GM23338 (cell line): Measurements from ENCODE around the gene AGAP5. TPM values are rescaled to one million over a fixed set of nuclear protein-coding genes. Genes with fewer than 3 reads are reported as not detected.

Experiments used
- ATAC-seq: fragments of 200-7000 bp; cut with Tn5 transposase; 3 replicates; pipeline ENCODE4 v1.9.1; 2020
- DNase-seq: peaks from one replicate; pipeline ENCODE4 v3.0.0-alpha.2; 2015; ENCODE audit warnings: low spot score
- H2AFZ ChIP-seq: fragments of 200-600 bp; sonication (generic); 2 replicates; pipeline ENCODE4 v1.8.0; 2016; ENCODE audit warnings: antibody characterized with exemption, mild to moderate bottlenecking, moderate library complexity
- H3F3A ChIP-seq: fragments of 200-600 bp; sonication (generic); replicated peaks from 2 replicates; pipeline ENCODE4 v1.8.0; 2017; ENCODE audit warnings: antibody characterized with exemption, mixed run types, low read depth
- H3K27ac ChIP-seq: fragments of 200-600 bp; sonication (generic); 2 replicates; pipeline ENCODE4 v1.6.1; 2016; ENCODE audit warnings: low read depth
- H3K27me3 ChIP-seq: fragments of 200-600 bp; sonication (generic); 2 replicates; pipeline ENCODE4 v1.8.0; 2016; ENCODE audit warnings: mild to moderate bottlenecking, mixed run types, moderate library complexity; ENCODE audit not compliant: insufficient read depth
- H3K36me3 ChIP-seq: fragments of 200-600 bp; sonication (generic); 2 replicates; pipeline ENCODE4 v1.8.0; 2016; ENCODE audit warnings: mild to moderate bottlenecking; ENCODE audit not compliant: insufficient read depth
- H3K4me1 ChIP-seq: fragments of 200-600 bp; sonication (generic); 2 replicates; pipeline ENCODE4 v1.8.0; 2016; ENCODE audit warnings: mild to moderate bottlenecking, moderate library complexity; ENCODE audit not compliant: insufficient read depth
- H3K4me2 ChIP-seq: fragments of 200-600 bp; sonication (generic); 2 replicates; pipeline ENCODE4 v1.7.1; 2017; ENCODE audit warnings: mixed run types
- H3K4me3 ChIP-seq: fragments of 200-600 bp; sonication (generic); 2 replicates; pipeline ENCODE4 v1.6.1; 2016; ENCODE audit warnings: mixed run types
- H3K79me2 ChIP-seq: fragments of 200-600 bp; sonication (generic); replicated peaks from 2 replicates; pipeline ENCODE4 v1.8.0; 2017; ENCODE audit warnings: mild to moderate bottlenecking; ENCODE audit not compliant: insufficient read depth
- H3K9me2 ChIP-seq: fragments of 200-600 bp; sonication (generic); 2 replicates; pipeline ENCODE4 v1.8.0; 2017; ENCODE audit not compliant: insufficient read depth
- H4K20me1 ChIP-seq: fragments of 200-600 bp; sonication (generic); replicated peaks from 2 replicates; pipeline ENCODE4 v1.8.0; 2017; ENCODE audit warnings: mild to moderate bottlenecking; ENCODE audit not compliant: insufficient read depth
- H3K27ac Mint-ChIP-seq: 2 replicates; pipeline ENCODE4 v1.8.0; 2020; ENCODE audit warnings: inconsistent platforms, mild to moderate bottlenecking, moderate library complexity, mixed read lengths
- H3K27me3 Mint-ChIP-seq: 3 replicates; pipeline ENCODE4 v1.8.0; 2022; ENCODE audit warnings: low read depth, mild to moderate bottlenecking, moderate library complexity, mixed read lengths, inconsistent platforms; ENCODE audit not compliant: insufficient read depth, poor library complexity
- H3K36me3 Mint-ChIP-seq: 3 replicates; pipeline ENCODE4 v1.8.0; 2021; ENCODE audit warnings: low read depth, mild to moderate bottlenecking, inconsistent platforms, moderate library complexity, mixed read lengths
- H3K4me1 Mint-ChIP-seq: 3 replicates; pipeline ENCODE4 v1.8.0; 2020; ENCODE audit warnings: mild to moderate bottlenecking, inconsistent platforms, mixed read lengths
- H3K4me3 Mint-ChIP-seq: 3 replicates; pipeline ENCODE4 v1.8.0; 2021; ENCODE audit warnings: moderate library complexity, mild to moderate bottlenecking, inconsistent platforms, mixed read lengths
- H3K9me3 Mint-ChIP-seq: 3 replicates; pipeline ENCODE4 v1.8.0; 2020; ENCODE audit warnings: moderate library complexity, mild to moderate bottlenecking, inconsistent platforms, mixed read lengths
- EZH2phosphoT487 ChIP-seq: fragments of 200-600 bp; sonication (generic); IDR thresholded peaks from one replicate; pipeline ENCODE4 v1.8.1; 2018; ENCODE audit warnings: antibody characterized with exemption; ENCODE audit not compliant: unreplicated experiment
- polyA plus RNA-seq: library from polyadenylated mRNA; unstranded; fragments of >200 nt; fragmentation: Nextera tagmentation; extraction: Ambion mirVana; gene quantifications from 2 replicates; pipeline ENCODE4 v1.2.1, GENCODE V29; 2016
- total RNA-seq: library from RNA; depleted of rRNA; stranded (reverse); fragments of >200 nt; shearing (Covaris generic); gene quantifications from 2 replicates; pipeline ENCODE4 v1.2.3, GENCODE V29; 2014
- TF ChIP-seq, protein P1 (sequence below), 2 experiments: fragments of 200-600 bp in 1 of 2; sonication (generic) in 1 of 2; conservative IDR thresholded peaks; 2 replicates each; pipeline versions ENCODE4 v1.5.1 to v1.6.1; 2016 to 2017; ENCODE audit warnings: antibody characterized with exemption in 2 of 2, low read depth in 2 of 2, mild to moderate bottlenecking in 2 of 2, moderate library complexity in 1 of 2

The AGAP5 gene
- total and polyA plus RNA-seq, 2 experiments from 2014 or later, result 5.0 to 5.3 TPM

DNA sequence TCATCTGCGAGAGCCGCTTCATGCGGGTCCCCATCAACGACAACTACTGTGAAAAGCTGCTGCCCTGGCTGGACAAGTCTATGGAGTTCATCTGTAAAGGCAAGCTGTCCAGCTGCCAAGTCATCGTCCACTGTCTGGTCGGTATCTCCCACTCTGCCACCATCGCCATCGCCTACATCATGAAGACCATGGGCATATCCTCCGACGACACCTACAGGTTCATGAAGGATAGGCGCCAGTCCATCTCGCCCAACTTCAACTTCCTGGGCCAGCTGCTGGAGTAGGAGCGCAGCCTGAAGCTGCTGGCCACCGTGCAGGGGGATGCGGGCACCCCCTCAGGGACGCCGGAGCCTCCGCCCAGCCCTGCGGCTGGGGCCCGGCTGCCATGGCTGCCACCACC is 34.5 kb upstream of the AGAP5 start:
- Histone ChIP-seq H3K4me3 (peak overlapping the region; percentile 59), H2AFZ (no peak overlapping the region), H3K27ac (no peak overlapping the region), H3K27me3 (no peaks in the 10 kb centered on the region), H4K20me1 (no peaks in the 10 kb centered on the region), H3K4me2 (peak overlapping the region; percentile 71; the same call in 1 of the 2 replicates), H3K36me3 (peaks cover 7% of the 10 kb centered on the region; the same call in 1 of the 2 replicates), H3K79me2 (peaks cover 19% of the 10 kb centered on the region), H3K9me2 (no peaks in the 10 kb centered on the region), H3K4me1 (peaks cover 12% of the 10 kb centered on the region), H3F3A (peaks cover 14% of the 10 kb centered on the region; the same call in 1 of the 2 replicates)
- peak; percentile 51 for DNase-seq
- Mint-ChIP-seq H3K4me1 (0 out of 3 replicates have a peak, but pooled peaks cover 3% of the 10 kb centered on the region), H3K4me3 (peak overlapping the region; percentile 56), H3K27ac (no peak overlapping the region), H3K36me3 (peaks cover 11% of the 10 kb centered on the region; the same call in 2 of the 3 replicates), H3K9me3 (no peaks in the 10 kb centered on the region), H3K27me3 (peaks cover 6% of the 10 kb centered on the region)
- peak; percentile 10 for ATAC-seq
- TF ChIP-seq, protein P1, sequence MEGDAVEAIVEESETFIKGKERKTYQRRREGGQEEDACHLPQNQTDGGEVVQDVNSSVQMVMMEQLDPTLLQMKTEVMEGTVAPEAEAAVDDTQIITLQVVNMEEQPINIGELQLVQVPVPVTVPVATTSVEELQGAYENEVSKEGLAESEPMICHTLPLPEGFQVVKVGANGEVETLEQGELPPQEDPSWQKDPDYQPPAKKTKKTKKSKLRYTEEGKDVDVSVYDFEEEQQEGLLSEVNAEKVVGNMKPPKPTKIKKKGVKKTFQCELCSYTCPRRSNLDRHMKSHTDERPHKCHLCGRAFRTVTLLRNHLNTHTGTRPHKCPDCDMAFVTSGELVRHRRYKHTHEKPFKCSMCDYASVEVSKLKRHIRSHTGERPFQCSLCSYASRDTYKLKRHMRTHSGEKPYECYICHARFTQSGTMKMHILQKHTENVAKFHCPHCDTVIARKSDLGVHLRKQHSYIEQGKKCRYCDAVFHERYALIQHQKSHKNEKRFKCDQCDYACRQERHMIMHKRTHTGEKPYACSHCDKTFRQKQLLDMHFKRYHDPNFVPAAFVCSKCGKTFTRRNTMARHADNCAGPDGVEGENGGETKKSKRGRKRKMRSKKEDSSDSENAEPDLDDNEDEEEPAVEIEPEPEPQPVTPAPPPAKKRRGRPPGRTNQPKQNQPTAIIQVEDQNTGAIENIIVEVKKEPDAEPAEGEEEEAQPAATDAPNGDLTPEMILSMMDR (conservative IDR thresholded peaks at IDR 0.05; ENCODE audit: low read depth in 2 of 2), result peak; percentile 17 to 37; a peak in 2 of 4 replicates
- TF ChIP-seq EZH2phosphoT487, result no peak

DNA sequence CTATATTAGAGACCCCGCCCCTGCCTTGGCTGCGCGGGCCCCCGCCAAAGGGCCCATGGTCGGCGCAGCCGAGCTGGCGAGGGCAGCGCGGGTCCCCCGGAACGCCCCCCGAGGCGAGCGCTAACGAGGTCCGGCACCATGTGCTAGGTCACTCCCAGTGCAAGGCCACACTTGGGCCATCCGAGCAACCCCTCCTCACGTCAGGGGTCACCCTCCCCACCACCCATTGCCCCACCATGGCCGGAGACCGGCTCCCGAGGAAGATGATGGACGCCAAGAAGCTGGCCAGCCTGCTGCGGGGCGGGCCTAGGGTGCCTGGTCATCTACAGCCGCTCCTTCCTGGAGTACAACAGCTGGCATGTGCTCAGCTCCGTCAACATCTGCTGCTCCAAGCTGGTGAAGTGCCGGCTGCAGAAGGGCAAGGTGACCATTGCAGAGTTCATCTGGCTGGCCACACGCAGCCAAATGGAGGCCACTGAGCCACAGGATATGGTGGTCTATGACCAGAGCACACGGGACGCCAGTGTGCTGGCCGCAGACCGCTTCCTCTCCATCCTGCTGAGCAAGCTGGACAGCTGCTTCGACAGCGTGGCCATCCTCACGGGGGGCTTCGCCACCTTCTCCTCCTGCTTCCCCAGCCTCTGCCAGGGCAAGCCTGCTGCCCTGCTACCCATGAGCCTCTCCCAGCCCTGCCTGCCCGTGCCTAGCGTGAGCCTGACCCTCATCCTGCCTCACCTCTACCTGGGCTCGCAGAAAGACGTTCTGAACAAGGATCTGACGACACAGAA is 33.9 kb upstream of the AGAP5 start:
- Histone ChIP-seq H3K4me1 (peaks cover 12% of the 10 kb centered on the region), H3K36me3 (peaks cover 7% of the 10 kb centered on the region; the same call in 1 of the 2 replicates), H3K27ac (no peak overlapping the region), H3K9me2 (no peaks in the 10 kb centered on the region), H2AFZ (no peak overlapping the region), H3F3A (peaks cover 12% of the 10 kb centered on the region; the same call in 1 of the 2 replicates), H4K20me1 (no peaks in the 10 kb centered on the region), H3K4me3 (peak overlapping the region; percentile 91; the same call in 1 of the 2 replicates), H3K79me2 (peaks cover 19% of the 10 kb centered on the region), H3K27me3 (no peaks in the 10 kb centered on the region), H3K4me2 (peak overlapping the region; percentile 86)
- Mint-ChIP-seq H3K4me1 (0 out of 3 replicates have a peak, but pooled peaks cover 3% of the 10 kb centered on the region), H3K9me3 (no peaks in the 10 kb centered on the region), H3K4me3 (peak overlapping the region; percentile 56), H3K27me3 (peaks cover 6% of the 10 kb centered on the region), H3K36me3 (peaks cover 16% of the 10 kb centered on the region; the same call in 2 of the 3 replicates), H3K27ac (no peak overlapping the region)
- no peak for ATAC-seq
- TF ChIP-seq, protein P1 (conservative IDR thresholded peaks at IDR 0.05; ENCODE audit: low read depth in 2 of 2), result no peak
- no peak for DNase-seq
